ENCODE measurements around the gene TMSB15A. TPM values are rescaled to one million over a fixed set of nuclear protein-coding genes. Genes with fewer than 3 reads are reported as not detected.
"Not testable (repeated sequence)": the region's sequence is repeated elsewhere in the genome, so short reads cannot be mapped to it uniquely, and the experiment has no call there.

TMSB15A gene
- total RNA-seq, 1 donor from 2014 or later: 213 TPM

- Mint-ChIP-seq H3K36me3 (ENCODE audit: unreplicated experiment) (no peaks in the 10 kb centered on the region), H3K4me1 (ENCODE audit: low read depth, unreplicated experiment) (no peaks in the 10 kb centered on the region), H3K27ac (ENCODE audit: unreplicated experiment) (no peak overlapping the region), H3K27me3 (ENCODE audit: unreplicated experiment) (peaks cover 1% of the 10 kb centered on the region), H3K4me3 (ENCODE audit: unreplicated experiment) (no peak overlapping the region), H3K9me3 (ENCODE audit: unreplicated experiment) (no peaks in the 10 kb centered on the region)
- TF ChIP-seq CTCF (IDR thresholded peaks at IDR 0.05; ENCODE audit: partially characterized antibody, unreplicated experiment): no peak
- no peak for DNase-seq
These were observed 30.4 kb upstream of the TMSB15A start for GRCh38 chrX:102546828-102547493.

GRCh38 chrX:102546175-102546574 is 29.6 kb upstream of the TMSB15A start:
- H3K27ac Mint-ChIP-seq (ENCODE audit: unreplicated experiment); H3K4me3 Mint-ChIP-seq (ENCODE audit: unreplicated experiment); H3K36me3 Mint-ChIP-seq (ENCODE audit: unreplicated experiment); H3K4me1 Mint-ChIP-seq (ENCODE audit: low read depth, unreplicated experiment); H3K9me3 Mint-ChIP-seq (ENCODE audit: unreplicated experiment); DNase-seq; H3K27me3 Mint-ChIP-seq (ENCODE audit: unreplicated experiment): not testable (repeated sequence)

GRCh38 chrX:102535958-102536357 is 19.4 kb upstream of the TMSB15A start:
- peaks cover 1% of the 10 kb centered on the region for H3K27me3 Mint-ChIP-seq (ENCODE audit: unreplicated experiment)
- H3K4me3 Mint-ChIP-seq (ENCODE audit: unreplicated experiment): no peak overlapping the region
- no peaks in the 10 kb centered on the region for H3K9me3 Mint-ChIP-seq (ENCODE audit: unreplicated experiment)
- no peaks in the 10 kb centered on the region for H3K4me1 Mint-ChIP-seq (ENCODE audit: low read depth, unreplicated experiment)
- no peaks in the 10 kb centered on the region for H3K36me3 Mint-ChIP-seq (ENCODE audit: unreplicated experiment)
- DNase-seq: no peak
- TF ChIP-seq CTCF (IDR thresholded peaks at IDR 0.05; ENCODE audit: partially characterized antibody, unreplicated experiment): no peak
- no peak overlapping the region for H3K27ac Mint-ChIP-seq (ENCODE audit: unreplicated experiment)

- peak overlapping the region; percentile 59 for H3K4me3 Mint-ChIP-seq (ENCODE audit: unreplicated experiment)
- no peak for TF ChIP-seq CTCF (IDR thresholded peaks at IDR 0.05; ENCODE audit: partially characterized antibody, unreplicated experiment)
- H3K4me1 Mint-ChIP-seq (ENCODE audit: low read depth, unreplicated experiment): peaks cover 6% of the 10 kb centered on the region
- H3K36me3 Mint-ChIP-seq (ENCODE audit: unreplicated experiment): no peaks in the 10 kb centered on the region
- DNase-seq: no peak
- peaks cover 3% of the 10 kb centered on the region for H3K9me3 Mint-ChIP-seq (ENCODE audit: unreplicated experiment)
- H3K27ac Mint-ChIP-seq (ENCODE audit: unreplicated experiment): peak overlapping the region; percentile 59
- no peaks in the 10 kb centered on the region for H3K27me3 Mint-ChIP-seq (ENCODE audit: unreplicated experiment)
These were observed 787 bp upstream of the TMSB15A start for GRCh38 chrX:102517326-102517725.

- peaks cover 6% of the 10 kb centered on the region for H3K4me1 Mint-ChIP-seq (ENCODE audit: low read depth, unreplicated experiment)
- H3K36me3 Mint-ChIP-seq (ENCODE audit: unreplicated experiment): no peaks in the 10 kb centered on the region
- H3K27me3 Mint-ChIP-seq (ENCODE audit: unreplicated experiment): no peaks in the 10 kb centered on the region
- H3K27ac Mint-ChIP-seq (ENCODE audit: unreplicated experiment): no peak overlapping the region
- H3K4me3 Mint-ChIP-seq (ENCODE audit: unreplicated experiment): peak overlapping the region; percentile 93
- TF ChIP-seq CTCF (IDR thresholded peaks at IDR 0.05; ENCODE audit: partially characterized antibody, unreplicated experiment): no peak
- peaks cover 3% of the 10 kb centered on the region for H3K9me3 Mint-ChIP-seq (ENCODE audit: unreplicated experiment)
- DNase-seq: no peak
These were observed 2.0 kb downstream of the TMSB15A start for GRCh38 chrX:102514536-102514935.
